Suprapubic skin (tissue), 4 donors: ENCODE results near the gene RSF1.

ENCODE experiments used
- CTCF ChIP-seq, 2 donors: fragments of 200-600 bp in 1 of 2; fragments of 450-650 bp in 1 of 2; sonication (generic) in 1 of 2; IDR thresholded peaks; one replicate each; pipeline ENCODE4 v1.5.1; 2016 to 2019; ENCODE audit warnings: antibody characterized with exemption in 2 of 2, mild to moderate bottlenecking in 1 of 2, moderate library complexity in 1 of 2
- POLR2A ChIP-seq, 2 donors: fragments of 450-650 bp; IDR thresholded peaks; one replicate each; pipeline ENCODE4 v1.6.1; 2017; ENCODE audit warnings: antibody characterized with exemption in 2 of 2, mild to moderate bottlenecking in 2 of 2, moderate library complexity in 2 of 2
- POLR2AphosphoS5 ChIP-seq, 3 donors: sonication (generic); formaldehyde crosslinking; IDR thresholded peaks; one replicate each; pipeline ENCODE4 v1.6.1; 2017; ENCODE audit warnings: antibody characterized with exemption in 3 of 3

- no peak for TF ChIP-seq CTCF (IDR thresholded peaks at IDR 0.05)
- TF ChIP-seq POLR2A (IDR thresholded peaks at IDR 0.05), result no peak
- no peak for TF ChIP-seq POLR2AphosphoS5 (IDR thresholded peaks at IDR 0.05)
Observed at GRCh38 chr11:77851503-77851902, 31.0 kb upstream of the RSF1 start.
